ENCODE measurements around the gene GADD45B. TPM values are rescaled to one million over a fixed set of nuclear protein-coding genes. Genes with fewer than 3 reads are reported as not detected.
A peak's percentile ranks its signal among the peaks of the same experiment; 100 is the strongest.
"Not testable (repeated sequence)": the region's sequence is repeated elsewhere in the genome, so short reads cannot be mapped to it uniquely, and the experiment has no call there.

The GADD45B gene
- total and polyA plus RNA-seq, 2 of the 4 experiments (the other 2 are of a cell fraction): 30.1 to 106 TPM

DNA sequence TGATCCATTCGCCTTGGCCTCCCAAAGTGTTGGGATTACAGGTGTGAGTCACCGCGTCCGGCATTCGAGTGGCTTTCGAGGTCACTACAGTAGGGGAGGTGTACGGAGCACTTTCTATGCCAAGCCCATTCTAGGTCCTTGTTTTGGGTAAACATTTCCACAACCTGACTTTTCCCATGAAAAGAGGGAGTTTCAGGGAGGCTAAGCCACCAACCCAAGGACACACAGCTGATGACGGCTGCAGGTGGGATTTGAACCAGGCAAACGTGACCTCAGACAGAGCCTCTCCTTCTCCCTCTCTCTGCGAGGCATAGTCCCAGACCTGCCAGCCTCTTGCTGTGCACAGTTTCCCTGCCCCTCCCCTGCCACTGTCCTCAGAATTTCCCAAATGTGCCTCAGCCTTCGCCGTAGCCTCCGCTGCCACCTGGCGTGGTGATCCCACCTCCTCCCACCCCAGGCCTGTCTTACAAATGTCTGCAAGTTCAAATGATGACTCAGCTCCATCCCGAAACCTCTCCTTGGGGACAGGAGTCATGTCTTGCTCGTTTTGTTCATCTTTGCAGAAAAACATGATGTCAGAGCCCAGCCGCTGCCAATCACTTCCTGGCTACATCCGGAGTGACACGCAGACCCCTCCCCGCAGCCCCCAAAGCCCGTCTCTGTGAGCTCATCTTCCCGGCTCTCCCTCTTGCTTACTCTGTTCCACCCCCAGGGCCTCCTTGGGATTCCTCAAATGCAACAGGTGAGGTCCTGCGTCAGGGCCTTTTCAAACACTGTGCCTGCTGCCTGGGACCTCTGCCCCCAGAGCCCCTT lies 6.6 kb upstream of the GADD45B start:
- TF ChIP-seq BHLHE40 (IDR thresholded peaks at IDR 0.05; ENCODE audit: low read depth, low read length) (no peak), RFX5 (IDR thresholded peaks at IDR 0.05; ENCODE audit: low read depth, low read length) (no peak), MAFK (IDR thresholded peaks at IDR 0.05; ENCODE audit: low read depth, low read length) (peak; percentile 77), FOS (IDR thresholded peaks at IDR 0.05; ENCODE audit: low read depth, low read length) (peak; percentile 37; the same call in 1 of the 2 replicates), NFE2L2 (IDR thresholded peaks at IDR 0.05; ENCODE audit: low read depth, low read length) (peak; percentile 50; the same call in 1 of the 2 replicates)
- BruUV-seq (replicated peaks): no TSS peak
- H3K4me3 ChIP-seq (ENCODE audit: insufficient read depth, low read depth, low read length): no peak overlapping the region
- H2BK15ac ChIP-seq (ENCODE audit: low read depth, low read length): no peak overlapping the region
- H3K27ac ChIP-seq (ENCODE audit: insufficient read depth, low read length): no peak overlapping the region
- dilution Hi-C loops (cut with HindIII; ENCODE audit: low sequenced_read_pairs, unreplicated experiment) (no loop called here), in situ Hi-C loops (cut with MboI; ENCODE audit: low sequenced_read_pairs) (no loop called here), intact Hi-C loops (cut with micrococcal nuclease) (no loop called here)
- peak overlapping the region; percentile 51; the same call in 1 of the 2 replicates for H3K23ac ChIP-seq (ENCODE audit: low read depth, low read length)
- H4K20me1 ChIP-seq (ENCODE audit: insufficient read depth, low read length): no peaks in the 10 kb centered on the region
- H3K9me3 ChIP-seq (ENCODE audit: control insufficient read depth, insufficient read depth, low read length): no peaks in the 10 kb centered on the region
- peak overlapping the region; percentile 74 for H2AK9ac ChIP-seq (replicated peaks; ENCODE audit: low read depth, low read length, poor library complexity)
- H4K8ac ChIP-seq (ENCODE audit: low read depth in 2 of 2, low read length in 2 of 2): peak overlapping the region in 1 of 2 experiments; percentile 72; a peak in 1 of 4 replicates
- DNase-seq (peak; percentile 78), ATAC-seq (ENCODE audit: low read depth) (peak; percentile 65)
- H3K36me3 ChIP-seq (ENCODE audit: control insufficient read depth, insufficient read depth, low read length): no peaks in the 10 kb centered on the region
- peak overlapping the region; percentile 74 for H2AFZ ChIP-seq (replicated peaks; ENCODE audit: low read length, poor library complexity)
- no peaks in the 10 kb centered on the region for H3K27me3 ChIP-seq (ENCODE audit: control insufficient read depth, insufficient read depth, low read length)
- no peaks in the 10 kb centered on the region for H3K79me1 ChIP-seq (ENCODE audit: low read depth in 1 of 2, low read length in 2 of 2)
- H3K14ac ChIP-seq (replicated peaks; ENCODE audit: low read depth, low read length): 0 out of 2 replicates have a peak overlapping the region, but pooled peaks have one; percentile 1
- no peak overlapping the region for H4K5ac ChIP-seq (ENCODE audit: low read depth, low read length)
- no peak overlapping the region for H3K18ac ChIP-seq (ENCODE audit: low read depth, low read length)
- ChIA-PET POLR2A (ENCODE audit: unreplicated experiment) (interaction anchor here (0.7 kb wide), 1 partner anchor 11 kb away, joined by 3 read pairs; no protein-coding TSS in a partner anchor), CTCF (interaction anchor here (0.6 kb wide), 1 partner anchor 119 kb away, joined by 3 read pairs; no protein-coding TSS in a partner anchor)
- peak overlapping the region; percentile 48; the same call in 1 of the 2 replicates for H3K4me2 ChIP-seq (ENCODE audit: low read depth, low read length)
- H3K56ac ChIP-seq (ENCODE audit: extremely low read depth, insufficient read depth, low read length): no peak overlapping the region
- H2BK120ac ChIP-seq (ENCODE audit: low read depth, low read length): peak overlapping the region; percentile 1; the same call in 1 of the 2 replicates
- H2AK5ac ChIP-seq (ENCODE audit: low read depth, low read length): peak overlapping the region; percentile 61
- peak overlapping the region; percentile 57 for H3K4ac ChIP-seq (ENCODE audit: low read depth, low read length)
- H3K9me1 ChIP-seq (ENCODE audit: insufficient read depth, low read length): 0 out of 2 replicates have a peak, but pooled peaks cover 7% of the 10 kb centered on the region
- H3K4me1 ChIP-seq (ENCODE audit: control insufficient read depth, insufficient read depth, low read length): peaks cover 7% of the 10 kb centered on the region
- H2BK20ac ChIP-seq (ENCODE audit: low read depth, low read length): peak overlapping the region; percentile 61
- WGBS, 2 experiments (ENCODE audit: extremely low coverage in 2 of 2, insufficient read length in 1 of 2): 53% methylated on average over 8 of the region's 23 CpGs; no CpG with 5 or more reads in 1 of the 2 experiments
- H3K9ac ChIP-seq (ENCODE audit: low read depth, low read length): no peak overlapping the region
- H4K91ac ChIP-seq (ENCODE audit: insufficient read depth, low read depth, low read length): 0 out of 2 replicates have a peak overlapping the region, but pooled peaks have one; percentile 23
- H2BK5ac ChIP-seq (ENCODE audit: low read depth, low read length, poor library complexity, severe bottlenecking): no peak overlapping the region

DNA sequence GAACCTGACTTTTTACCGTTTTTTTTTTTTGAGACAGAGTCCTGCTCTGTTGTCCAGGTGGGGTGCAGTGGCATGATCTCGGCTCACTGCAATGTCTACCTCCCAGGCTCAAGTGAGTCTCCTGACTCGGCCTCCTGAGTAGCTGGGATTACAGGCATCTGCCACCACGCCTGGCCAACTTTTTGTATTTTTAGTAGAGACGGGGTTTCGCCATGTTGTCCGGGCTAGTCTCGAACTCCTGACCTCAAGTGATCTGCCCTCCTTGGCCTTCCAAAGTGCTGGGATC lies 6.1 kb upstream of the GADD45B start:
- Histone ChIP-seq H3K4ac (ENCODE audit: low read depth, low read length) (peak overlapping the region; percentile 43; the same call in 1 of the 2 replicates), H2AFZ (replicated peaks; ENCODE audit: low read length, poor library complexity) (peak overlapping the region; percentile 74)
- H4K20me1 ChIP-seq (ENCODE audit: insufficient read depth, low read length); POLR2A ChIA-PET (ENCODE audit: unreplicated experiment); ATAC-seq (ENCODE audit: low read depth); H3K79me1 ChIP-seq (ENCODE audit: low read depth in 1 of 2, low read length in 2 of 2); H4K5ac ChIP-seq (ENCODE audit: low read depth, low read length); H4K8ac ChIP-seq (ENCODE audit: low read depth in 2 of 2, low read length in 2 of 2); H2BK120ac ChIP-seq (ENCODE audit: low read depth, low read length); H3K18ac ChIP-seq (ENCODE audit: low read depth, low read length); H2BK5ac ChIP-seq (ENCODE audit: low read depth, low read length, poor library complexity, severe bottlenecking); H3K56ac ChIP-seq (ENCODE audit: extremely low read depth, insufficient read depth, low read length); CTCF ChIA-PET; dilution Hi-C loops (cut with HindIII; ENCODE audit: low sequenced_read_pairs, unreplicated experiment); H3K9ac ChIP-seq (ENCODE audit: low read depth, low read length); H2BK20ac ChIP-seq (ENCODE audit: low read depth, low read length); BruUV-seq (replicated peaks); H3K9me3 ChIP-seq (ENCODE audit: control insufficient read depth, insufficient read depth, low read length); H3K14ac ChIP-seq (replicated peaks; ENCODE audit: low read depth, low read length); H3K36me3 ChIP-seq (ENCODE audit: control insufficient read depth, insufficient read depth, low read length); H3K4me1 ChIP-seq (ENCODE audit: control insufficient read depth, insufficient read depth, low read length); DNase-seq; H2AK9ac ChIP-seq (replicated peaks; ENCODE audit: low read depth, low read length, poor library complexity); H2AK5ac ChIP-seq (ENCODE audit: low read depth, low read length); H4K91ac ChIP-seq (ENCODE audit: insufficient read depth, low read depth, low read length); H3K4me2 ChIP-seq (ENCODE audit: low read depth, low read length); H3K9me1 ChIP-seq (ENCODE audit: insufficient read depth, low read length); H3K27me3 ChIP-seq (ENCODE audit: control insufficient read depth, insufficient read depth, low read length); H3K4me3 ChIP-seq (ENCODE audit: insufficient read depth, low read depth, low read length); H3K27ac ChIP-seq (ENCODE audit: insufficient read depth, low read length); H3K23ac ChIP-seq (ENCODE audit: low read depth, low read length); H2BK15ac ChIP-seq (ENCODE audit: low read depth, low read length): not testable (repeated sequence)
- WGBS, 2 experiments (ENCODE audit: extremely low coverage in 2 of 2, insufficient read length in 1 of 2): 83% methylated on average over 5 of the region's 8 CpGs; no CpG with 5 or more reads in 1 of the 2 experiments
- in situ Hi-C loops (cut with MboI; ENCODE audit: low sequenced_read_pairs): loop anchor here (5.0 kb wide), 1 partner anchor 142 kb away; no protein-coding TSS in a partner anchor
- intact Hi-C loops (cut with micrococcal nuclease): loop anchor here (10.0 kb wide), 1 partner anchor 275 kb away; the partner anchor contains the start of gene SLC39A3

Measured in IMR-90 (cell line).